Pons (tissue), 1 donor: ENCODE data around the gene OBSCN.
A peak's percentile ranks its signal among the peaks of the same experiment; 100 is the strongest.

Source experiments
- DNase-seq: peaks from one replicate; pipeline ENCODE4 v3.0.0-alpha.2; 2016; ENCODE audit warnings: low spot score

Gene OBSCN

DNA sequence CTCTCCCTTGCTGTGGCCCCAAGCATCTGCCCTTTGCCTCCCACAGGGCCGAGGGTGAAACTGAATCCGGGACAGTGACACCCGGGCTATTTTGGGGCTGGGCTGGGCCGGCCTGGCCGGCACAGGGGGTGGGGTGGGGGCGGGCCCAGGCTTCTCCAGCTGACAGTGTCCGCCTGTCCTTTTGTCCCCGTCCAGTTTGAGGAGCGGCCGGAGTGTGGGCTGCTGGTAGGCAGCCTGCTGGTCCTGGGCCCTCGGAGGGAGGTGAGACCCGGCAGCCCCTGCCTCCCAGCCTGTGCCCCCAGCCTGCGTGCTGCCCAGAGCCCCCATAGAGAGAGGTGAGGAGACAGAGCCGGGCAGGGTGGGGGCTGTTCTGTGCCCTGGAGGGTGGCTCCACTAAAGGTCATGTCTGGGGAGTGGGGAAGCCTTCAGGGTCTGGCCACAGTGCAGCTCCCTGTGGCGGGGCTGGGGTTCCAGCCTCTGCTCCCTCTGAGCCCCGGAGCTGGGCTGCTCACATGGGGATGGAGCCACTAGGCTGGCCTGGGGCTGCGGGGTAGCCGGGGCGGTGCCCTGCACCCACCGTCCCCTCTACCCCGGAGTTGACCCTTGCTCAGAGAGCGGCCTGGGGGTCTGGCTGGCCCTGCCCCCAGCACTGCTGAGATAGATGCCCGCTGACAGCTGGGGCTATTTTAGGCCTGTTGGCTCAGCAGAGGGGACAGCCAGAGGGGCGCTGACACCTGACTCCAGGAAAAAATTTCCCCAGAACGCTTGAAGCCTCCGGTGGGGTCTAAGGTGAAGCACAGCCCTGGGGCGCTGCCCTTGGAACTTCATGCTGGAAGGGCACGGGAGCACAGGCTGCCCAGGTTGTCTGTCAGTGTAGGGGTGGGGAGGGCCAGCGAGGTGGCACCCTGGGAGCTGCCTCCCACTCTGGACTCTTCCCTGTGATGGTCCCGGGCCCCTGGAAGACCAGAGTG lies at the start of gene OBSCN:
Gene OBSCN, plus strand, starts transcription at position 194 of the 971 bp plus-strand sequence. CDS start 3,740 bp downstream, outside the sequence.
- no peak for DNase-seq

DNA sequence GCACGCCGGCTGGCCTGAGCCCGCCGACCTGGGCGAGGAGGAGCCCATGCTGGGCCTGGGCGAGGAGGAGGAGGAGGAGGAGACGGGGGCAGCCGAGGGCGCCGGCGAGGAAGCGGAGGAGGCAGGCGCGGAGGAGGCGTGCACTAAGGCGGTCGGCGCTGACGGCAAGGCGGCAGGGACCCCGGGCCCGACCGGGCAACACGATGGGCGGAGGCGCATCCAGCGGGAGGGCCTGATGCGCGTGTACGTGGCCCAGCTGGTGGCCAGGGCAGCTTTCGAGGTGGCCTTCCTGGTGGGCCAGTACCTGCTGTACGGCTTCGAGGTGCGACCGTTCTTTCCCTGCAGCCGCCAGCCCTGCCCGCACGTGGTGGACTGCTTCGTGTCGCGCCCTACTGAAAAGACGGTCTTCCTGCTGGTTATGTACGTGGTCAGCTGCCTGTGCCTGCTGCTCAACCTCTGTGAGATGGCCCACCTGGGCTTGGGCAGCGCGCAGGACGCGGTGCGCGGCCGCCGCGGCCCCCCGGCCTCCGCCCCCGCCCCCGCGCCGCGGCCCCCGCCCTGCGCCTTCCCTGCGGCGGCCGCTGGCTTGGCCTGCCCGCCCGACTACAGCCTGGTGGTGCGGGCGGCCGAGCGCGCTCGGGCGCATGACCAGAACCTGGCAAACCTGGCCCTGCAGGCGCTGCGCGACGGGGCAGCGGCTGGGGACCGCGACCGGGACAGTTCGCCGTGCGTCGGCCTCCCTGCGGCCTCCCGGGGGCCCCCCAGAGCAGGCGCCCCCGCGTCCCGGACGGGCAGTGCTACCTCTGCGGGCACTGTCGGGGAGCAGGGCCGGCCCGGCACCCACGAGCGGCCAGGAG lies 49.5 kb upstream of the OBSCN start:
- no peak for DNase-seq

DNA sequence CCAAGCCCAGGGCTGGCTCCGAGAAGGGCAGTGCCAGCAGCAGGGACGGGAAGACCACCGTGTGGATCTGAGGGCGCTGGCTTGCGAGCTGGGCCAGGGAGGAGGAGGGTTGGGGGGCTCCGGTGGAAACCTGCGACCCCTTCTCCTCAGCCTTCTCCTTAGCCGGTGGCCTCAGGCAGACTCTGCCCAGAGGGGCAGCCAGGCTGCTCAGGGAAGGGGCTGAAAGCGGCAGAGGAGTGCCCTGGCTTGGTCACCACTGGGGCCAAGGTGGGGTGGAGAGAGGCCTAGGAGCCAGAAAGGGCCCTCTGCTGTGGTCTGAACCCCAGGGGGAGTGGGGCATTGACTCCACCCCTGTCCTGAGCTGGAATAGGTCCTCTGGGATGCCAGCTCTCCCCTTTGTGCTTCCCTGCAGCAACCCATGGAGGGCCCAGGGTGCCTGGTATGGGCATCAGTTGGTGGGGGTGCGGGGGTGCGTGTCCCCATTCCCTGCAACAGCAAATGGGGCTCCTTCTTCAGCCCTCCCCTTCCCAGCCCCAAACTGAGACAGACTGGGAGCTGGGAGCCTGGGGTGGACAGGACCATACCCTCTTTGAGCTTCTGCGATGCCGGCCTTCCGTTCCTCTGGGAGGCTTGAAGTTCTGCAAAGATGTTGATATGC lies 48.7 kb upstream of the OBSCN start:
- DNase-seq, result no peak

GRCh38 chr1:228160201-228160761 lies 47.6 kb upstream of the OBSCN start:
- DNase-seq, result no peak

DNA sequence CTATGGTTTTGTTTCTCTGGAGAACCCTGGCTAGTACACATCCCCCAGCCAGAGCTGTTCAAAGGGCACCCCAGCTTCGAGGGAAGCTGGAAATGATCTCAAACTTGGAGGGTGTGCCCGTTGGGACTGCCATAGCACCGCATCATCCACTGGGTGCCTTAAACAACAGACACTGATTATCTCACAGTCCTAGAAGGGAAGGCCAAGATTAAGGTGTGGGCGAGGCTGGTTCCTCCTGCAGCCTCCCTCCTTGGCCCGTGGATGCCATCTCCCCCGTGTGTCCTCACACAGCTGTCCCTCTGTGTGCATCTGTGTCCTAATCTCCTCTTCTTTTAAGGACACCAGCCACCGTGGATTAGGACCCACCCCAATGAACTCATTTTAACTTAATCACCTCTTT lies 46.5 kb upstream of the OBSCN start:
- no peak for DNase-seq

DNA sequence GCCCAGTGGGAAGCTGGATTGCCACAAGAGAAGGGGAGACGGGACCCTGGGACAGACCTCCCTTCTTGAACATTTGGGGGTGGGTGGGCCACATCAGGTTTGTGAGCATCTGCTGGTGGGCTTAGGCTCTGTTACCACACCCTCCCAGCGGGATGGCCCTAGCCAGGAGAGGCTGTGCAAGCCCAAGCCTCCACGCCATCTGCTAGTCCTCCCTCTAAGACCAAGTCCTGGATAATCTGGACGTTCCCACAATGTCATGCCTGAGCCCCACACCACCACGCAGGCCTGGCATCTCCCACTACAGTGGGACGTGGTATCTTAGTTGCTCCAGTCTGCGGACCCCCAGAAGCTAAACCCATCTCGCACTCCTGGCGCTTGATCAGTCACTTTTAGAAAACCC lies 46.0 kb upstream of the OBSCN start:
- no peak for DNase-seq

- no peak for DNase-seq
These were observed 45.4 kb upstream of the OBSCN start for GRCh38 chr1:228162286-228163006.

DNA sequence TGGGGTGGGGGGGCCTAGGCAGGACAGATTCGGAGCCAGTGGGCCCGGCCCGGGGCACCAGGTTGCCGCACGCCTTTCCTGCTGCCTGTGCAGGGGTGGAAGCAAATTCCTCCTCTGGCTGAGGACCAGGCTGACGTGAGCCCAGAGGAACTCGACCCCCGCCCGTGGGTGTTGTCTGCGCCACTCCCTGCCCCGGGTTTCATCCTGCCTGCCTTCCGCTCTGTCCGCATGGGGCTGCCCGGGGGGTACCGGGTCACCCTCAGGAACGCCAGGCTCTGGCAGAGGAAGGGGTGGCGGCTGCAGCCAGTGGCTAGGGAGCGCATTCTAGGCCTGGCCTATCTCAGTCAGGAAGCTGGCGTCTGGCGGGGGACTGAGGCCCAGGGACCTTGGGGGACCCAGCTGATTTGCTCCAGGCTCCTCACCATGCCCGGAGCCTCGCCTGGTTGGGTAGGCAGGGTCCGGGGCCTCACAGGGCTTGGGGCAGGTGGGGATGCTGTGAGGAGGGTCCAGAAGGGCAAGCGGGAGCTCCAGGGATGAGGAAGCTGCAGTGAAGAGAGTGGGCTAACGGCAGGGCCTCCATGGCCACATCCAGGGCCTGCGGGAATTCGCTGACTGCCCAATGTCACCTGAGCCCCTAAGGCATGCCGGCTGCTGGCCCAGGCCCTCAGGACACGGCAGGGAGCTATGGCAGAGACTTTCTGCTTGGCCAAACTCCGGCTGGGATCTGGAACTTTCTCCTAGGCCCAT lies 44.7 kb upstream of the OBSCN start:
- DNase-seq, result no peak

DNA sequence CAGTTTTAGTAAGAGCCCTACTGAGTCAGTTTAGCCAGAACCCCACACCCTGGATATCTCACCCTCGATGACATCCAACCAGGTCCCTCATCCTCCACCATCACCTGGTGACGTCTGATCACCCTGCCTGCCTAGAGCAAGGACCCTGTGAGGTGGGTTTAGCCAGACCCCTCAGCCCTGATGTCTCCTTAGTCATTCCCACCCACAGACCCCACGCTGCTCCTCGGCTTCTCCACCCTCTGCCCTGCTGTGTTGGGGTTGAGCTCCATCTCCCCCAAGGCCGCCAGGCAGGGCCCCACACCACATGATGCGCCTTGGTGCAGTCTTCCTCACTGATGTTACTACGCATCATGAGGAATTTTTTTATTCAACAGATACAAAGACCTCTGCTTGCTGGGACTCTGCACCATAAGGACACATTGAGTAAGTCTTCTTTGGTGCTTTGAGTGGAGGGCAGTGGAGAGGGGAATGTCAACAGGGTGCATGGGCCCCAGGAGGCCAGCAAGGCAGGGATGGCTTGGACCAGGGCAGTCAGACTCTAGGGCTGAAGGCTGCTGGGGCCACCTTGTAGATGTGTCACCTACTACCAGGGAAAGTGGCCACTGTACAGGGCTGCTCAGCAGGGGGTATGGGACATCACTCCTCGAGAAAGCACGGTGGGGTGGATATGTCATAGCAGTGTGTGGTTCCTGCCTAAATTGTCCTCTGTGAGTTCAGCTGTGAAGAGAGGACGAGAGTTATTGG lies 43.9 kb upstream of the OBSCN start:
- DNase-seq, result no peak

DNA sequence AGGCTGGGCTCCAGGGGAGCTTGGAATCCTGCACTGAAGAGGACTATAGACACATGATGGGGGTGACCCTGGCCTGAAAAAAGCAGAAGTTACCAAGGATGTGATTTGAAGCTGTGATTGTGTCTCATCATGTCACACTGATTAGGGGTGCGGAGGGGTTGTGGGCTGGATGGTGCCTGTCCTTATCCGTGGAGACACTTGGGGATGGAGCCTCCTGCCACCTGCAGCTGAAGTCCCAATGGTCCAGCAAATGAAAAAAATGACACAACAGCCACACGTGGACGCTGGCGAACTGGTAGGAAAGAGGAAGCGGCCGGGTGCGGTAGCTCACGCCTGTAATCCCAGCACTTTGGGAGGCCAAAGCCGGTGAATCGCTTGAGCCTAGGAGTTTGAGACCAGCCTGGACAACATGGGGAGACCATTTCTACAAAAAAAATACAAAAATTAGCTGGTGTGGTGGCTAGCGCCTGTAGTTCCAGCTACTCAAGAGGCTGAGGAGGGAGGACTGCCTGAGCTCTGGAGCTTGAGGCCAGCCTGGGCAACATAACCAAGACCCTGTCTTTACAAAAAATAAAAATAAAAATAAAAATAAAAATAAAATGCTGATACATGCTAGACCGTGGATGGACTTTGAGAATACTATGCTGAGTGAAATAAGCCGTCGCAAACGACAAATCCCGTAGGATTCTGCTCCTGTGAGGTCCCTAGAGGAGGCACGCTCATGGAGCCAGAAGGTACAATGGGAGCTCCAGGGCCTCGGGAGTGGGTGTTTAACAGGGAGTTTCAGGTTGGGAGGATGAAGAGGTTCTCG lies 43.1 kb upstream of the OBSCN start:
- DNase-seq, result peak; percentile 48

DNA sequence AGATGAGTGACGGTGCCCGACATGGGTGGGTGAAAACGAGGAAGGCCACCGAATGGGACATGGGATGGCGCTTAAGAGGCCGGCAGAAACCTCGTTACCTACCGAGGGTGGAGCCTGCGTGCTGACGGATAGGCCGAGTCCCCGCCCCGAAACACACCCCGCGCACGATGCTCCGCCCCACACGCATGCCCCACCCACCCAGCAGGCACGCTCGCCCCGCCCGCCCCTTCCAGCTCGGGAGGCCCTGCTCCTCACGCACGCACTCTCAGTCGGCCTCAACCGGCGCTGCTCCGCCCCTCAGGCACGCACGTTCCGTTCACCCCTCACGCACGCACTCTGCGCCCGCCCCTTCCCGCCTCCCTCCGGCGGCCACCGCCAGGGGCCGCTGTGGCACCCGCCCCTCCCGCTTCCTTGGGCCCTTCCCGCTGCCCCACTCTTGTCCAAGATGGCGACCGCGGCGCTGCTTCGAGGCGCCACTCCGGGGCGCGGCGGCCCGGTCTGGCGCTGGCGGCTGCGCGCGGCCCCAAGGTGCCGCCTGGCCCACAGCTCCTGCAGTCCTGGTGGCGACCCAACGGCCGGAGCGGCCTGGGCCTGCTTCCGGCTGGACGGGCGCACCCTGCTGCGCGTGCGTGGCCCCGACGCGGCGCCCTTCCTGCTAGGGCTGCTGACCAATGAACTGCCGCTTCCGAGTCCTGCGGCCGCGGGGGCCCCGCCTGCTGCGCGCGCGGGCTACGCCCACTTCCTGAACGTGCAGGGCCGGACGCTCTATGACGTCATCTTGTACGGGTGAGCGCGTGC lies 42.3 kb upstream of the OBSCN start, which contains the start of gene IBA57:
Gene IBA57, plus strand, starts transcription at position 433 of the 798 bp plus-strand sequence. Its CDS starts 13 bp downstream, at position 446.
- peak; percentile 97 for DNase-seq

DNA sequence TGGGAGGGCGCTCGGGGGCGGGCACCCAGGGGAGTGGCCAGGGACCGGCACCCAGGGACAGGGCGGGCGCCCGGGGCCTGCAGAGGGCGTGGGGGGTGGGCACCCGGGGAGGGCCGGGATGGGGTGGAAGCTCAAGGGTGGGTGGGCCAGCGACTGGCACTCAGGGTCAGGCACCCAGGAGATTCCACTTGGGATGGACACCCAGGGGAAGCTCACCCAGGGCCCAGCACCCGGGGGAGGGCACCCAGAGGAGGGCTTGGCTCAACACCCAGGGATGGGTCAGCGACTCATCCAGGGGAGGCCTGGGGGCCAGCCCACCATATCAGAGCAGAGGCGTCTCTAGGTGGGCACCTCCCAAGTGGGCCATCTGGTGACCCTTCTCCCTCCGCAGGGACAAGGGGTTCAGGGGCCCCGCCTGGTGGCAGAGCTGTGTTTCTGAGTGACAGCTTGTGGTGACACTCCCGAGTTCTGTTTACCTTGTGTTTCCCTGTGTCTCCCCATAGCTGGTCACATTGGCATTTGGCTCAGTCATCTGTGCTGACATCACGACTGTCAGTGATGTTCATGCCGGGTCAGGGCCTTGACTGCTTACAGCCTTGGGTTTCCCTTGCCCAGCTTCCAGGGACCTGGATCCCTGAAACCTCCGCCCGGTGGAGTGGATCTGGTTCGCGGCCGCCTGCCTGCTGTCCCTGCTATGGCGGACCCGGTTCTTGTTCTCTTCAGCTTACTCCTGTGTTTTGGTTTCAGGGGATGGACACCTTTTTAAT lies 41.5 kb upstream of the OBSCN start:
- DNase-seq, result peak; percentile 89

DNA sequence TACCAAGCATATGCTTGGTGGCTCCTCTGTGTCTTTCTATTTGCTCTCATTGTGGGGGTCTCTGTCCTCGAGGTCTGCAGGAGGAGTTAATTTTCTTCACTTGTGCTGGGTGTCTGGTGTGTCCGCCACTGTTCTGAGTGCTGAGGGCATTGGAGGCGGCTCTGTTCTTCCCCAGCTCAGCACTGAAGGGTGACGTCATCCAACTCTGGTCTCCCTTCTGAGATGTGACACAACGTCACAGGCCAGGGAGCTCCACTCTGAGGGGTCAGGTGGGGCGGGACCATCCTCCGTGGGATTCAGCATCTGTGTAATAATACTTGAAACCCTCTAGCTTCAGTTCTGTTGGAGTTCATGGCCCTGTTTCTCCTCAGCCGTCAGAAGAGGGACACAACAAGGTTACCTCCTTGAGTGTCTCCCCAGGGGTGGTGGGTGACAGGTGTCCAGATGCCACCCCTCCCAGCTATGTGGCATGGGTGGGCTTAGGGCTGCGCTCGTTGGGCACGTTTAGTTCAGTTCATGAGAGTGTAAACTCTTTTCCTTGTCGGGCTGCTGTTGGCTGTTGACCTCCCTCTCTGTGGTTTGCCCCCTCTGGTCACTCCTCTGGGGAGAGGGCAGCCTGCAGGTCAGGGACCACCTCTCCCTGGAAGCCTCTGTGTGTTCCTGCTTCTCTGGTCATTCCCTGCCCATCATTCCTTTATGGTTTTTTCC lies 39.1 kb upstream of the OBSCN start:
- DNase-seq, result no peak

DNA sequence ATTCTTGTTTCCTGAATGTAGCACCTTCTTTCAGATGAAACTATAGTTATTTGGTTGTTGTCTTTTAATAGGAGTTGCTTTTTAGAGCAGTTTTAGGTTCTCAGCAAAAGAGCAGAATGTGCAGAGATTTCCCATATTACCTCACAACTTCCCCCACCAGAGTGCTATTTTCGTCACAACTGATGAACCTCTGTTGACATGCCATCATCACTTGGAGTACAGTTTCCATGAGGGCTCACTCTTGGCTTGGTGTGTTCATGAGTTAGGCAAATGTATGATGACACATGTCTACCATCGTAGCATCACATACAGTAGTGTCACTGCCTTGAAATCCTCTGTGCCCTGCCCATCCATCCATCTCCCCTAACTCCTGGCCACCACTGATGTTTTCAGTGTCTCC lies 38.5 kb upstream of the OBSCN start:
- no peak for DNase-seq

DNA sequence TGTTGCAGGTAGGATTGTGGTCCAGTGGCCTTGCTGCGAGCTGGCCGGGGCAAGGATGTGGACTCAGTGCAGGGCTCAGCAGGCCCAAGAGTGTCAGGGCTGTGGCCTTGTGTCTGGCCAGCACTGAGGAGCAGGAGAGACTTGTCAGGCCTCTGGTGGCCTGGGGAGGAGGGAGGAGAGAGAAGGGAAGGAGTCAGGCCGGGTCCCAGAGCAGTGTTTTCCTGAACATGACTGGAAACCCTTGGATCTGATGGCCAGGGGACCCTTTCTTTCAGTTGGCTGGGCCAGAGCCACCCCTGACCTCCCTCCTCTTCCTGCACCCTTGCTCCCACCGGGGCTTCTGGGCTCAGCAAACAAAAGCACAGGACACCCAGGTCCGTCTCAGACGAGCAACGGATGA lies 37.2 kb upstream of the OBSCN start:
- no peak for DNase-seq

DNA sequence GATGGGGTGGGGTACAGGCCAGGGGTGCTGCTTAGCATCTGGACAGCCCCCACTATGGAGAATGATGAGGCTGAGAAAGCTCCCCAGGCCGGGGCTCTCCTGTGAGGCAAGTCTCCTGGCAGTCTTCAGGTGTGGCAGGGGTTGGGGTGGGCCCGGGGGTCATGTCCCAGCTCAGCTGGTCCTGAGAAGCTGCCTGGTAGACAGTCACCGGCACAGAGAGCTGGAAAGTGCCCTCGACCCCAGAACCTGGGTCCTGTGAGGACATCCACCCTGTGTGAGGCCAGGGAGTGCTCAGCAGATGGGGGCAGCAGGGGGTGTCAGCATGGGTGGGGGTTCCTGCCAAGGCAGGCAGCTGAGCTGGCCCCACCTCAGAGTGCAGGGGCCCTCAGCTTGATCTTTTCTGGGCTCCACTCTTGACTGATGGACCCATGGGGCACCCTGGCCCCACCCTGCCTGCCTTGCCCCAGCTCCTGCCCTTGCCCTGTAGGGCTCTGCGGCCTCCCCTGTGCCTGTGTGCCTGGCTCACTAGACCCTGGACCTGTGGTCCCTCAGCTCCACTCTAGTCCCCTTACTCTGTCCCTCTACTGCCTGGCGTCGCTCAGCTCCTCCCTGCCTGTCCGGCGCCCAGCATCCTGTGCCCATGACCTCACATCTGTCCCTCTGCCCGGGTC lies 36.5 kb upstream of the OBSCN start:
- DNase-seq, result no peak
